ENCODE measurements around the gene PARP12.

DNA sequence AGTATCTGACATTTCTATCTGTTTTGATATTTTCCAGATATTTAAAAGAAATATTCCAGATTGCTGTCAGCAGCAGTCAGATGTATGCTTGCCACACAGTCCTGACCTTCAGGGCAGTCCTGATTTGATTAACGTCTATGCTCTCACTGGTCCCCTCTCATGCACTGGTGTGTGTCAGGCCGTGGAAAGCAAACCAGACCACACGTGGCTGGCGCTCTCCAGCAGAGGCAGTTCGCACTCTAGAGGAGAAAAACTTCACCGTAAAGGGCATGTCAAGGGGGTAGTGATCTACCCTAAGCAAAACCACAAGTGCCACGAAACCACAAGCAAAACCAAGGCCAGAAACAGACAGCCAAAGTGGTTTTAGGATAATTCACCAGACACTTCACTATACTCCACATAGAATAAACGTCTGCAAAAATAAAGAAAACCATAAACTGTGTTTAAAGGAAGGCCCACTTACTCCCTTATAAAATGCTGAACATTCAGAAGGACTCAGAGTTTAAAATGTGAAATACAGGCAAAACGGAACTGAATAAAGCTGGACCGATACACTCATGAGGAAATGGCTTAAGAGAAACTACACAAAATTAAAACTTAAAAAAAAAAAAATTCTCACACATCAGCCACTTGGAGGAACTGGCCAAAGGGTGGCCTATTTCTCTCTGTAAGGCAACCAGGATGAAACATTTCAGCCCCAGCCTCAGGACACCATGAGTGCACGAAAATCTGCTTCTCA, 26.4 kb downstream of the PARP12 start:
- TF ChIP-seq, protein P1, sequence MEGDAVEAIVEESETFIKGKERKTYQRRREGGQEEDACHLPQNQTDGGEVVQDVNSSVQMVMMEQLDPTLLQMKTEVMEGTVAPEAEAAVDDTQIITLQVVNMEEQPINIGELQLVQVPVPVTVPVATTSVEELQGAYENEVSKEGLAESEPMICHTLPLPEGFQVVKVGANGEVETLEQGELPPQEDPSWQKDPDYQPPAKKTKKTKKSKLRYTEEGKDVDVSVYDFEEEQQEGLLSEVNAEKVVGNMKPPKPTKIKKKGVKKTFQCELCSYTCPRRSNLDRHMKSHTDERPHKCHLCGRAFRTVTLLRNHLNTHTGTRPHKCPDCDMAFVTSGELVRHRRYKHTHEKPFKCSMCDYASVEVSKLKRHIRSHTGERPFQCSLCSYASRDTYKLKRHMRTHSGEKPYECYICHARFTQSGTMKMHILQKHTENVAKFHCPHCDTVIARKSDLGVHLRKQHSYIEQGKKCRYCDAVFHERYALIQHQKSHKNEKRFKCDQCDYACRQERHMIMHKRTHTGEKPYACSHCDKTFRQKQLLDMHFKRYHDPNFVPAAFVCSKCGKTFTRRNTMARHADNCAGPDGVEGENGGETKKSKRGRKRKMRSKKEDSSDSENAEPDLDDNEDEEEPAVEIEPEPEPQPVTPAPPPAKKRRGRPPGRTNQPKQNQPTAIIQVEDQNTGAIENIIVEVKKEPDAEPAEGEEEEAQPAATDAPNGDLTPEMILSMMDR (IDR thresholded peaks at IDR 0.05), result no peak
- no peak for TF ChIP-seq POLR2A (IDR thresholded peaks at IDR 0.05)

Data from right lobe of liver (tissue), 4 donors.